ENCODE measurements around the gene EDAR.
A peak's percentile ranks its signal among the peaks of the same experiment; 100 is the strongest.

Gene EDAR

GRCh38 chr2:109020217-109020637 lies 31.2 kb upstream of the EDAR start:
- no peak for DNase-seq (ENCODE audit: extremely low spot score)
- no peak for TF ChIP-seq FOXM1 (IDR thresholded peaks at IDR 0.05; ENCODE audit: borderline replicate concordance)
- TF ChIP-seq HDGF (IDR thresholded peaks at IDR 0.05; ENCODE audit: borderline replicate concordance): no peak
- TF ChIP-seq PKNOX1 (IDR thresholded peaks at IDR 0.05): no peak
- TF ChIP-seq ZNF384 (IDR thresholded peaks at IDR 0.05): no peak
- no peak for TF ChIP-seq BHLHE40 (IDR thresholded peaks at IDR 0.05; ENCODE audit: borderline replicate concordance)
- no peak for TF ChIP-seq FOXK2 (IDR thresholded peaks at IDR 0.05)
- TF ChIP-seq FOXA1 (IDR thresholded peaks at IDR 0.05): no peak
- TF ChIP-seq ARNT (IDR thresholded peaks at IDR 0.05): no peak
- no peak for TF ChIP-seq LEF1 (IDR thresholded peaks at IDR 0.05; ENCODE audit: borderline replicate concordance)
- no peak for TF ChIP-seq TARDBP (IDR thresholded peaks at IDR 0.05)
- TF ChIP-seq SUZ12 (IDR thresholded peaks at IDR 0.05): no peak
- TF ChIP-seq NFRKB (IDR thresholded peaks at IDR 0.05): no peak
- TF ChIP-seq CTBP1 (IDR thresholded peaks at IDR 0.05; ENCODE audit: borderline replicate concordance): no peak
- TF ChIP-seq L3MBTL2 (conservative IDR thresholded peaks at IDR 0.05): no peak
- TF ChIP-seq ELF4 (IDR thresholded peaks at IDR 0.05): no peak
- ChIA-PET POLR2A (interaction anchor here (1.0 to 2.2 kb wide), 3 partner anchors 9 to 36 kb away, joined by 3 to 8 read pairs (median 3); no protein-coding TSS in a partner anchor), CTCF (interaction anchor here (0.6 to 1.9 kb wide), 4 partner anchors 11 to 54 kb away, joined by 3 to 7 read pairs (median 6); no protein-coding TSS in a partner anchor)

GRCh38 chr2:109018452-109018851 lies 29.4 kb upstream of the EDAR start:
- POLR2A ChIA-PET: interaction anchor here (2.2 kb wide), 1 partner anchor 13 kb away, joined by 8 read pairs; no protein-coding TSS in a partner anchor

GRCh38 chr2:109017017-109017416 lies 28.0 kb upstream of the EDAR start:
- TF ChIP-seq CTBP1 (IDR thresholded peaks at IDR 0.05; ENCODE audit: borderline replicate concordance) (no peak), SUZ12 (IDR thresholded peaks at IDR 0.05) (no peak), L3MBTL2 (conservative IDR thresholded peaks at IDR 0.05) (no peak), ELF4 (IDR thresholded peaks at IDR 0.05) (no peak), FOXA1 (IDR thresholded peaks at IDR 0.05) (no peak), ARNT (IDR thresholded peaks at IDR 0.05) (no peak), BHLHE40 (IDR thresholded peaks at IDR 0.05; ENCODE audit: borderline replicate concordance) (no peak)
- ChIA-PET POLR2A (no interaction called here), CTCF (interaction anchor here (0.6 kb wide), 1 partner anchor 105 kb away, joined by 3 read pairs; no protein-coding TSS in a partner anchor)
- DNase-seq (ENCODE audit: extremely low spot score): no peak

More at GRCh38 chr2:109018452-109018851, 29.4 kb upstream of the EDAR start:
- CTCF ChIA-PET: no interaction called here
- TF ChIP-seq L3MBTL2 (conservative IDR thresholded peaks at IDR 0.05) (no peak), LEF1 (IDR thresholded peaks at IDR 0.05; ENCODE audit: borderline replicate concordance) (no peak)
- no peak for DNase-seq (ENCODE audit: extremely low spot score)

- POLR2A ChIA-PET: no interaction called here
- TF ChIP-seq FOXM1 (IDR thresholded peaks at IDR 0.05; ENCODE audit: borderline replicate concordance): no peak
- no peak for TF ChIP-seq NFRKB (IDR thresholded peaks at IDR 0.05)
- TF ChIP-seq ELF4 (IDR thresholded peaks at IDR 0.05): no peak
- TF ChIP-seq SP1 (IDR thresholded peaks at IDR 0.05): no peak
- TF ChIP-seq L3MBTL2 (conservative IDR thresholded peaks at IDR 0.05): peak; percentile 31; the same call in 1 of the 2 replicates
- CTCF ChIA-PET: no interaction called here
Measured at GRCh38 chr2:109016376-109016775, 27.4 kb upstream of the EDAR start.

GRCh38 chr2:109014476-109014875 lies 25.5 kb upstream of the EDAR start:
- DNase-seq (ENCODE audit: extremely low spot score): no peak
- ChIA-PET CTCF (interaction anchor here (0.6 kb wide), 1 partner anchor 119 kb away, joined by 3 read pairs; no protein-coding TSS in a partner anchor), POLR2A (no interaction called here)
- TF ChIP-seq TARDBP (IDR thresholded peaks at IDR 0.05) (no peak), BHLHE40 (IDR thresholded peaks at IDR 0.05; ENCODE audit: borderline replicate concordance) (no peak), NFRKB (IDR thresholded peaks at IDR 0.05) (no peak)

More at GRCh38 chr2:109016376-109016775, 27.4 kb upstream of the EDAR start:
- DNase-seq (ENCODE audit: extremely low spot score): no peak

- POLR2A ChIA-PET: no interaction called here
- no peak for DNase-seq (ENCODE audit: extremely low spot score)
- CTCF ChIA-PET: no interaction called here
- no peak for TF ChIP-seq SUZ12 (IDR thresholded peaks at IDR 0.05)
- no peak for TF ChIP-seq FOXM1 (IDR thresholded peaks at IDR 0.05; ENCODE audit: borderline replicate concordance)
- TF ChIP-seq PKNOX1 (IDR thresholded peaks at IDR 0.05): no peak
- TF ChIP-seq LEF1 (IDR thresholded peaks at IDR 0.05; ENCODE audit: borderline replicate concordance): no peak
- no peak for TF ChIP-seq ELF4 (IDR thresholded peaks at IDR 0.05)
- TF ChIP-seq FOXA1 (IDR thresholded peaks at IDR 0.05): no peak
- no peak for TF ChIP-seq L3MBTL2 (conservative IDR thresholded peaks at IDR 0.05)
Measured at GRCh38 chr2:109013051-109013450, 24.0 kb upstream of the EDAR start.

- ChIA-PET CTCF (interaction anchor here (1.3 kb wide), 1 partner anchor 8 kb away, joined by 3 read pairs; no protein-coding TSS in a partner anchor), POLR2A (no interaction called here)
- no peak for DNase-seq (ENCODE audit: extremely low spot score)
- TF ChIP-seq PKNOX1 (IDR thresholded peaks at IDR 0.05) (no peak), LEF1 (IDR thresholded peaks at IDR 0.05; ENCODE audit: borderline replicate concordance) (no peak), CTBP1 (IDR thresholded peaks at IDR 0.05; ENCODE audit: borderline replicate concordance) (no peak), NFRKB (IDR thresholded peaks at IDR 0.05) (no peak), SP1 (IDR thresholded peaks at IDR 0.05) (no peak), FOXK2 (IDR thresholded peaks at IDR 0.05) (no peak), BHLHE40 (IDR thresholded peaks at IDR 0.05; ENCODE audit: borderline replicate concordance) (no peak), FOXM1 (IDR thresholded peaks at IDR 0.05; ENCODE audit: borderline replicate concordance) (no peak), HDGF (IDR thresholded peaks at IDR 0.05; ENCODE audit: borderline replicate concordance) (no peak), SUZ12 (IDR thresholded peaks at IDR 0.05) (no peak), L3MBTL2 (conservative IDR thresholded peaks at IDR 0.05) (no peak), TARDBP (IDR thresholded peaks at IDR 0.05) (no peak), FOXA1 (IDR thresholded peaks at IDR 0.05) (no peak), ARNT (IDR thresholded peaks at IDR 0.05) (no peak), ZNF384 (IDR thresholded peaks at IDR 0.05) (no peak), ELF4 (IDR thresholded peaks at IDR 0.05) (no peak)
Measured at GRCh38 chr2:109009920-109010610, 21.0 kb upstream of the EDAR start.
